Measurements from ENCODE around the gene ACSS1.

ACSS1 gene

DNA sequence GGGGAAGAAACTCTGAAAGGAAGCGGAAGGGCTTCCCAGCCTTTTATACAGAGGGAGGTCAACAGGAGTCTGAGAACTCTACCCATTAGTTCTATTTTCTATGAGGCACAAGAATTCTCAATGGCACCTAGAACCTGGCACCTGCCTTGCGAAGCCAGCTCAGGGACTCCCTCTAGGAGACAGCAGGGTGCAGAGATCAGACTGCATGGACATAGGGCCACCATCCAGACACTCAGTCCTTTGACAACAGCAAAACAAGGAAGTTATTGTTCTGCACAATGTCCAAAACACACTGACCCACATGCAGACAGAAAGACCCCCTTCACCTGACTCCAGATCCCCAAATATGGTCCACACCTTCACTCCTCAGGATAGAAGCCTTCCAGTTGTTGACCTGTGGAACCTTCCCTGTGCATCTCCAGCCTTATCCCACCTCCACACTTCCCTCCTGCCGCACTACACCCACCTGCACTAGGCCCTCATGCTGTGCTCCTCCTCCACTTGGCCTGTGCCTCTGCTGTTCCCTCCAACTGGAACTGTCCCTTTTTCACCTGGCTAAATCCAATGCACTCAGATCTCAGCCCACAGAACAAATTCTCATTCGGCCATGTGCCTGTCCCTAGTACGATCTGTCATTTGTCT lies 27.8 kb downstream of the ACSS1 start:
- no peak overlapping the region for H3K4me3 ChIP-seq
- H3K36me3 ChIP-seq (ENCODE audit: insufficient read depth, low read length), result no peaks in the 10 kb centered on the region
- DNase-seq (ENCODE audit: low read depth, low spot score), result no peak
- no peak overlapping the region for H3K9ac ChIP-seq (ENCODE audit: insufficient read length)
- TF ChIP-seq FOXP2 (optimal IDR thresholded peaks at IDR 0.05; ENCODE audit: control extremely low read depth, extremely low read length, insufficient read depth), result no peak
- no peak for TF ChIP-seq POLR2AphosphoS5 (IDR thresholded peaks at IDR 0.05; ENCODE audit: borderline replicate concordance, low read depth, low read length)
- no peak for TF ChIP-seq EZH2 (IDR thresholded peaks at IDR 0.05)
- H3K9me3 ChIP-seq (ENCODE audit: low read depth, low read length), result no peaks in the 10 kb centered on the region
- no peak overlapping the region for H3K27ac ChIP-seq

DNA sequence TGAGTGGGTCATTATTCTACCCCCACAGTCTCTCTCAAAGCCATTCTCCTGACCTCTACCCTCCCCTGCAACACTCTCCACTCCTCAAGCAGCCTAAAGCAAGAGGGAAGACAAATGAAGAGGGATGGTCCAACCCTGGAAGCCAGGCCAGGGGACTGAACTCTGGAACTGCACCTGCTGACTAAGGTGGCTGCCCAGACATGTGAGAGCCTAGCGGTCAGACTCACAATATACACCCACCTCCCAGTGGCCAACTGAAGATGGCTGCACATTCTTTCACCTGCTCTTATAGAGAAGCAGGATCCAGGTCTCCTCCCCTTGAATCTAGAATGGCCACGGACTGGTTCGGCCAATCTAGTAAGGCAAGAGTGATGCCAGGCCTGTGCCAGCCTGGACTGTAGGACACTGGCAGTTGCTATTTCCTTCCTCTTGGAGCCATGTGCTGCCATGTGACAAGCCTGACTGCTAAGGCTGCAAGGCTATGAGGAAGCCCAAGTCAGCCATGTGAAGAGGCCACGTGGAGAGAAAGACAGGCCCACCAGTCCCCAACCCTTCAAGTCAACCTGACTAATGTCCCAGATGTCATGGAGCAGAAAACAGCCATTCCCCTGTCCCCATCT lies 31.8 kb downstream of the ACSS1 start:
- no peak overlapping the region for H3K4me3 ChIP-seq
- no peaks in the 10 kb centered on the region for H3K9me3 ChIP-seq (ENCODE audit: low read depth, low read length)
- TF ChIP-seq FOXP2 (optimal IDR thresholded peaks at IDR 0.05; ENCODE audit: control extremely low read depth, extremely low read length, insufficient read depth), result no peak
- TF ChIP-seq POLR2AphosphoS5 (IDR thresholded peaks at IDR 0.05; ENCODE audit: borderline replicate concordance, low read depth, low read length), result no peak
- TF ChIP-seq EZH2 (IDR thresholded peaks at IDR 0.05), result no peak
- no peak overlapping the region for H3K27ac ChIP-seq
- no peak overlapping the region for H3K9ac ChIP-seq (ENCODE audit: insufficient read length)
- no peak for DNase-seq (ENCODE audit: low read depth, low spot score)
- H3K36me3 ChIP-seq (ENCODE audit: insufficient read depth, low read length), result no peaks in the 10 kb centered on the region

DNA sequence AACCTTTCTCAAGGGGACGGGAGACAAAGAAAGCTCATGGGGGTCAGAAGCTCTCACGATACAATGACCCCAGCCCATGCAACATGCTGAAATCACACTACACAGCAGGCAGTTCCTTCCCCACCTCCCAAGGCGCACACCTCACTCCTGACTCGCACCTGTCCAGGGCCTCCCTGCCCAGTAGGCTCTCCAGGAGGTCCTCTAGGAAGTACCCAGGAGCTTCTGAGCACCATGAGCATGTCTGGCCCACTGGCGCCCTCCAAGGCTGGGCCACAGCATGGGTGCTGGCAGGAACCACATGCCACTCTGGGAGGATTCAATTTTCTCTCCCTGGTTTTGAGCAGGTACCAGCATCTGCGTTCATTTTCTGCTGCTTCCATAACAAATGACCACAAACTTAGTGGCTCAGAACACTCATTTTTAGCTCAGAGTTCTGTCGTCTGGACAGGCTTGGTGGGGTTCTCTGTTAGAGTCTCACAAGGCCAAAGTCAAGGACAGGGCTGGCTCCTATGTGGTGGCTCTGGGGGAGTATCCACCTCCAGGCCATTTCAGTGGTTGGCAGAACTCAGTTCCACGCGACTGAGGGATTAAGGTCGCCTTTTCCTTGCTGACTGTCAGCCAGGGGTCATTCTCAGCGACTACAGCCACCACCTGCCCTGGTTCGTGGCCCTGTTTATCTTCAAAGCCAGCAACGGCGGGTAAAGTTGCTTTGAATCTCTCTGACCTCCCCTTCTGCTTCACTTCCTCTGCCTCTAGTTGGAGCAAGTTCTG lies 32.7 kb downstream of the ACSS1 start:
- Histone ChIP-seq H3K9ac (ENCODE audit: insufficient read length) (no peak overlapping the region), H3K36me3 (ENCODE audit: insufficient read depth, low read length) (no peaks in the 10 kb centered on the region), H3K27ac (no peak overlapping the region), H3K4me3 (no peak overlapping the region), H3K9me3 (ENCODE audit: low read depth, low read length) (no peaks in the 10 kb centered on the region)
- TF ChIP-seq EZH2 (IDR thresholded peaks at IDR 0.05), result no peak
- TF ChIP-seq FOXP2 (optimal IDR thresholded peaks at IDR 0.05; ENCODE audit: control extremely low read depth, extremely low read length, insufficient read depth), result no peak
- TF ChIP-seq POLR2AphosphoS5 (IDR thresholded peaks at IDR 0.05; ENCODE audit: borderline replicate concordance, low read depth, low read length), result no peak
- DNase-seq (ENCODE audit: low read depth, low spot score), result no peak

DNA sequence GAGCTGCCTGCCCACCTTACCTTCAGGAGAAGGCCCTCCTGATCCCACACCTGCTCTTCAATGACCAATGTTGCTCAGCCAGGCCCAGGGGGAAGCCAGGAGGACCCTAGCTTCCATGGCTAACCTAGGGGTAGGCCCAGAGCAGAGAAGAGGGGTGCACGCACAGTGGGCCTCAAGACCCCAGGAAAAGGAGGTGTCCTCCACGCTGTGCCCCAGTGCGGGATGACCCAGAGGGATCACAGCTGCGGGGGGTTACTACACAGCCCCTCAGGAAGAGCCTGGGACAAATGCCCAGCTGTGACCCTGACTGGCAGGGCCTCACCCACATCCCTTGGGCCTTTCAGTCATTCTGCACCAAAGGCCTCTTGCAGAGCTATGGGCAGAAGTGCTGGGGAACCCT lies 33.8 kb downstream of the ACSS1 start:
- TF ChIP-seq FOXP2 (optimal IDR thresholded peaks at IDR 0.05; ENCODE audit: control extremely low read depth, extremely low read length, insufficient read depth), result no peak
- TF ChIP-seq EZH2 (IDR thresholded peaks at IDR 0.05), result no peak
- no peak for TF ChIP-seq POLR2AphosphoS5 (IDR thresholded peaks at IDR 0.05; ENCODE audit: borderline replicate concordance, low read depth, low read length)
- Histone ChIP-seq H3K9me3 (ENCODE audit: low read depth, low read length) (no peaks in the 10 kb centered on the region), H3K9ac (ENCODE audit: insufficient read length) (no peak overlapping the region), H3K27ac (no peak overlapping the region), H3K36me3 (ENCODE audit: insufficient read depth, low read length) (no peaks in the 10 kb centered on the region), H3K4me3 (no peak overlapping the region)
- no peak for DNase-seq (ENCODE audit: low read depth, low spot score)

DNA sequence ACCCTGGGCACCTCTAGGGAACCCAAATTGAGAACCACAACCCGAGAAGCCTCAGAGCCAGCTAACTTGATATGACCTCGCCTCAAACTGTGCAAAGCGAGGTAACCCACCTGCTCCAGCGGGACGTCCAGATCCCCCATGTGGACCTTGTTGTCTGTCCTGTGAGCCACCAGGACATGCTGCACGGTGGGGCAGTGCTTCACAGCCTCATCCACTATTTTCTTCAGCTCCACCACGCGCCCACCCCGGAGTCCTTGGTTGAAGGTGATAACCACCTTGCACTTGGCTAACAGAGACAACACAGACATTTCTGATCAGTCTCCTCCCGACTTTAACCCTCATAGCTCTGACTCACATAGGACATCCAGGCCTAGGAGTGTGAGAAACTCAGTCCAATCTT lies 34.6 kb downstream of the ACSS1 start:
- DNase-seq (ENCODE audit: low read depth, low spot score), result no peak

DNA sequence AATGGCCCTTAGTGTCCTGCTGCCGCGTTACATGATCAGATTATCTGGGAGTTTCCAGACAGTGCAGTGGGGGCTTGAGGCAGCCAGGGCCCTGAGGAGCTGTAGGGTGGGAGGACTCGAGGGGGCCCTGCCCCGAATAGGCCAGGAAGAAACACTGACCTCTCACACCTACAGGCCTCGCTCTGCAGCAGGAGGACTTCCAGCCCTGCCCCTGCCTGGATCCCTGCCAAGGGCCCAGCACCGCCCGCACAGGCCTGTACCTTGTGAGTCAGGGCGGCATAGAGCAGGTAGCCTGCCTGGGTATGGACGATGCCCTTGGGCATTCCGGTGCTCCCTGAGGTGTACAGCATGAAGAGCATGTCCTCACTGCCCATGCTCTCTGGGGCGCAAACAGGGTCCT lies 35.3 kb downstream of the ACSS1 start:
- no peak for DNase-seq (ENCODE audit: low read depth, low spot score)
- Histone ChIP-seq H3K27ac (no peak overlapping the region), H3K9me3 (ENCODE audit: low read depth, low read length) (no peaks in the 10 kb centered on the region), H3K9ac (ENCODE audit: insufficient read length) (no peak overlapping the region), H3K4me3 (no peak overlapping the region), H3K36me3 (ENCODE audit: insufficient read depth, low read length) (no peaks in the 10 kb centered on the region)
- TF ChIP-seq FOXP2 (optimal IDR thresholded peaks at IDR 0.05; ENCODE audit: control extremely low read depth, extremely low read length, insufficient read depth) (no peak), EZH2 (IDR thresholded peaks at IDR 0.05) (no peak), POLR2AphosphoS5 (IDR thresholded peaks at IDR 0.05; ENCODE audit: borderline replicate concordance, low read depth, low read length) (no peak)

More for the DNA sequence above, 34.6 kb downstream of the ACSS1 start:
- H3K4me3 ChIP-seq, result no peak overlapping the region
- no peaks in the 10 kb centered on the region for H3K36me3 ChIP-seq (ENCODE audit: insufficient read depth, low read length)
- no peak overlapping the region for H3K27ac ChIP-seq
- TF ChIP-seq FOXP2 (optimal IDR thresholded peaks at IDR 0.05; ENCODE audit: control extremely low read depth, extremely low read length, insufficient read depth), result no peak
- TF ChIP-seq POLR2AphosphoS5 (IDR thresholded peaks at IDR 0.05; ENCODE audit: borderline replicate concordance, low read depth, low read length), result no peak
- no peak for TF ChIP-seq EZH2 (IDR thresholded peaks at IDR 0.05)
- no peaks in the 10 kb centered on the region for H3K9me3 ChIP-seq (ENCODE audit: low read depth, low read length)
- H3K9ac ChIP-seq (ENCODE audit: insufficient read length), result no peak overlapping the region

DNA sequence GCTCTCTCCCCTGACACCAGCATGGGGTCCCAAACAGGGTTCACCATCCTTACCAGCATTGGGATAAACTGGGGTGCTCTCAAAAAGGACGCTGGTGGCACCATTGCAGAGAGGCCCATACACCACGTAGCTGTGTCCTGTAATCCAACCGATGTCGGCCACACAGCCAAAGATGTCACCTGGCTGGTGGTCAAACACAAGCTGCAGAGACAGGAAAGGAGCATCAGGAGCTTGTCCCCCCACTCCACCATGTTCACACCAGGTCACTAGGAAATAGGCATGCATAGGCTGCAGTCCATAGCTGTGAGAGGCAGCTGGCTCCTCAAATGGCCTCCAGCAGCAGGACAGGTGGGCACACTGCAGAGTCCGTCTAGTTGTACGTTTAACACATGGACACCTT lies 36.6 kb downstream of the ACSS1 start:
- Histone ChIP-seq H3K9ac (ENCODE audit: insufficient read length) (no peak overlapping the region), H3K4me3 (no peak overlapping the region), H3K9me3 (ENCODE audit: low read depth, low read length) (no peaks in the 10 kb centered on the region), H3K27ac (no peak overlapping the region), H3K36me3 (ENCODE audit: insufficient read depth, low read length) (no peaks in the 10 kb centered on the region)
- no peak for DNase-seq (ENCODE audit: low read depth, low spot score)
- TF ChIP-seq FOXP2 (optimal IDR thresholded peaks at IDR 0.05; ENCODE audit: control extremely low read depth, extremely low read length, insufficient read depth), result no peak
- no peak for TF ChIP-seq EZH2 (IDR thresholded peaks at IDR 0.05)
- TF ChIP-seq POLR2AphosphoS5 (IDR thresholded peaks at IDR 0.05; ENCODE audit: borderline replicate concordance, low read depth, low read length), result no peak

DNA sequence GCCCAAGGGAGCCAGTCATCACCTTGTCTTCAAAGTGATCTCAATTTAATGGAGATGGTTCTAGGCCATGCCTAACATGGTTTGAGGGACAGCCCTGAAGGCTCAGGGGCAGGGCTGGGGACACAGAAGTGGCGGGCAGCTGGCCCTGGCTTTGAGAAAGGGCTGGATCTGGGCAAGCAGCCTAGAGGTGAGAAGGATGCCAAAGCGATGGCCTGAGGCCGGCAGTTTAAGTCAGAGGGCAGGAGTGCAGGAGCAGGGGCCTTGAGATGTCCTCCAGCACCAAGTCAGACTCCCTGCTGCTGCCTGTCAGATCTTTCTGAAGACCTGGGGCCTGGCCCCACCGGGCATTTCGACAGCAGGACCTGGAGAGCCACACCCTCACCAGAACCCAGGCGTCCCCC lies 37.0 kb downstream of the ACSS1 start:
- Histone ChIP-seq H3K9me3 (ENCODE audit: low read depth, low read length) (no peaks in the 10 kb centered on the region), H3K36me3 (ENCODE audit: insufficient read depth, low read length) (no peaks in the 10 kb centered on the region), H3K27ac (no peak overlapping the region), H3K4me3 (no peak overlapping the region), H3K9ac (ENCODE audit: insufficient read length) (no peak overlapping the region)
- DNase-seq (ENCODE audit: low read depth, low spot score), result no peak
- TF ChIP-seq POLR2AphosphoS5 (IDR thresholded peaks at IDR 0.05; ENCODE audit: borderline replicate concordance, low read depth, low read length) (no peak), FOXP2 (optimal IDR thresholded peaks at IDR 0.05; ENCODE audit: control extremely low read depth, extremely low read length, insufficient read depth) (no peak), EZH2 (IDR thresholded peaks at IDR 0.05) (no peak)

Data from SK-N-MC (cell line).